ENCODE data around the gene WIPF1. TPM values are rescaled to one million over a fixed set of nuclear protein-coding genes. Genes with fewer than 3 reads are reported as not detected.

The WIPF1 gene
- polyA plus RNA-seq, 1 of the 3 experiments (the other 2 are of a cell fraction): 56.7 TPM

DNA sequence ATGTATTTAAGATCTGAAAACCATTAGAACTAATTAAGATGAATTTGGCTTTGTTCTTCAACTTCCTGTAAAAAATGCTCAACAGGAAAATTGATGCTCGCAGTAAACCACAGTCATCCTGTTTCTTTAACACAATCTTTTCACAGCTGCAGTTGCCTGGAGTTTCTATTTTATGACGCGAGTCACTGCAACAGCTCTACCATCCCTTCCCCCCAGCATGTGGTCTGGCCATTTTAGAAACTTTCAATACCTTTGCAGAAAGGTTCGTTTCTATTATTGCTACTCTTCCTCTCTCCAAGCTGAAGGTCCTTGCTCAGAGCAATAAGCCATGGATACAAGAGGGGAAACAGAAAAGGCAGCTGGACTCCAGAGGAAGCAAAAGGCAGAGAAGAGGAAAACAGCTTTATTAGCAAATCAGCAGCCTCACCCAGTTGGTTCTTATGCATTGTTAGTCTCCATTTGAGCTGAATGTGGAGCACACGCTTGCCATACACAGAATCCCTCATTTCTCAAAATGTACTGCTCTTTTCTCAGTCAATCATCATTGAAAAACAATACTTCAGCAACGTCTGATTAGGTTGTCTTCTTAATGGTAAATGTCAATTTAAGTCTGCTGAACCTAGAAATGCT is 3.9 kb downstream of the WIPF1 start:
- Histone ChIP-seq H2AFZ (ENCODE audit: low read depth) (peak overlapping the region; percentile 63; the same call in 1 of the 2 replicates), H3K9me2 (no peaks in the 10 kb centered on the region), H4K20me1 (ENCODE audit: insufficient read depth) (no peaks in the 10 kb centered on the region), H3K9ac (peak overlapping the region; percentile 37; the same call in 1 of the 2 replicates), H3K4me1 (ENCODE audit: control insufficient read depth in 1 of 2, insufficient read depth in 2 of 2, low read depth in 1 of 2, low read length in 1 of 2) (peaks cover 53 to 63% of the 10 kb centered on the region in 2 experiments), H3K79me2 (ENCODE audit: insufficient read depth) (peaks cover 36% of the 10 kb centered on the region), H3K27me3 (ENCODE audit: insufficient read depth) (no peaks in the 10 kb centered on the region), H3K36me3 (replicated peaks in 1 of 2; ENCODE audit: control insufficient read depth in 1 of 2, insufficient read depth in 2 of 2, low read length in 1 of 2) (no peaks in the 10 kb centered on the region), H3K27ac (ENCODE audit: low read depth in 2 of 2, low read length in 1 of 2) (peak overlapping the region; percentile 96 to 98), H3K9me3 (no peaks in the 10 kb centered on the region), H3K4me3 (ENCODE audit: low read depth in 2 of 2, low read length in 1 of 2) (peak overlapping the region in 1 of 2 experiments; percentile 17; a peak in 1 of 4 replicates), H3K4me2 (peak overlapping the region; percentile 65), H3F3A (replicated peaks; ENCODE audit: insufficient read depth) (peaks cover 43% of the 10 kb centered on the region)
- TF ChIP-seq MEF2A (IDR thresholded peaks at IDR 0.05; ENCODE audit: borderline replicate concordance, low read depth) (0 out of 2 replicates have a peak, but pooled peaks have one; percentile 7), EP300 (IDR thresholded peaks at IDR 0.05; ENCODE audit: borderline replicate concordance in 1 of 2, low read depth in 1 of 2, low read length in 1 of 2) (peak; percentile 20 to 62; a peak in 2 of 4 replicates), TEAD4 (IDR thresholded peaks at IDR 0.05; ENCODE audit: borderline replicate concordance, insufficient read depth) (peak; percentile 53; the same call in 1 of the 2 replicates), GATA2 (CRISPR knock-in tag; IDR thresholded peaks at IDR 0.05) (no peak), YY1 (IDR thresholded peaks at IDR 0.05; ENCODE audit: low read depth) (peak; percentile 38; the same call in 1 of the 2 replicates), NRF1 (IDR thresholded peaks at IDR 0.05; ENCODE audit: low read depth, low read length) (no peak), ELF1 (IDR thresholded peaks at IDR 0.05) (no peak), TCF12 (IDR thresholded peaks at IDR 0.05) (peak; percentile 77), FOXM1 (IDR thresholded peaks at IDR 0.05; ENCODE audit: low read depth) (no peak), NFIC (IDR thresholded peaks at IDR 0.05; ENCODE audit: borderline replicate concordance) (peak; percentile 19; the same call in 1 of the 2 replicates), CHD2 (IDR thresholded peaks at IDR 0.05; ENCODE audit: low read length, partially characterized antibody) (peak; percentile 15), FOSL2 (IDR thresholded peaks at IDR 0.05; ENCODE audit: borderline replicate concordance, low read depth) (peak; percentile 9; the same call in 1 of the 2 replicates), RXRA (IDR thresholded peaks at IDR 0.05; ENCODE audit: borderline replicate concordance, low read depth) (0 out of 2 replicates have a peak, but pooled peaks have one; percentile 20), RCOR1 (IDR thresholded peaks at IDR 0.05; ENCODE audit: low read length) (no peak), JUND (IDR thresholded peaks at IDR 0.05) (peak; percentile 42)
- TF ChIP-seq, protein P1, sequence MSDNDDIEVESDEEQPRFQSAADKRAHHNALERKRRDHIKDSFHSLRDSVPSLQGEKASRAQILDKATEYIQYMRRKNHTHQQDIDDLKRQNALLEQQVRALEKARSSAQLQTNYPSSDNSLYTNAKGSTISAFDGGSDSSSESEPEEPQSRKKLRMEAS (IDR thresholded peaks at IDR 0.05; ENCODE audit: low read depth): peak; percentile 77
- TF ChIP-seq, protein P2, sequence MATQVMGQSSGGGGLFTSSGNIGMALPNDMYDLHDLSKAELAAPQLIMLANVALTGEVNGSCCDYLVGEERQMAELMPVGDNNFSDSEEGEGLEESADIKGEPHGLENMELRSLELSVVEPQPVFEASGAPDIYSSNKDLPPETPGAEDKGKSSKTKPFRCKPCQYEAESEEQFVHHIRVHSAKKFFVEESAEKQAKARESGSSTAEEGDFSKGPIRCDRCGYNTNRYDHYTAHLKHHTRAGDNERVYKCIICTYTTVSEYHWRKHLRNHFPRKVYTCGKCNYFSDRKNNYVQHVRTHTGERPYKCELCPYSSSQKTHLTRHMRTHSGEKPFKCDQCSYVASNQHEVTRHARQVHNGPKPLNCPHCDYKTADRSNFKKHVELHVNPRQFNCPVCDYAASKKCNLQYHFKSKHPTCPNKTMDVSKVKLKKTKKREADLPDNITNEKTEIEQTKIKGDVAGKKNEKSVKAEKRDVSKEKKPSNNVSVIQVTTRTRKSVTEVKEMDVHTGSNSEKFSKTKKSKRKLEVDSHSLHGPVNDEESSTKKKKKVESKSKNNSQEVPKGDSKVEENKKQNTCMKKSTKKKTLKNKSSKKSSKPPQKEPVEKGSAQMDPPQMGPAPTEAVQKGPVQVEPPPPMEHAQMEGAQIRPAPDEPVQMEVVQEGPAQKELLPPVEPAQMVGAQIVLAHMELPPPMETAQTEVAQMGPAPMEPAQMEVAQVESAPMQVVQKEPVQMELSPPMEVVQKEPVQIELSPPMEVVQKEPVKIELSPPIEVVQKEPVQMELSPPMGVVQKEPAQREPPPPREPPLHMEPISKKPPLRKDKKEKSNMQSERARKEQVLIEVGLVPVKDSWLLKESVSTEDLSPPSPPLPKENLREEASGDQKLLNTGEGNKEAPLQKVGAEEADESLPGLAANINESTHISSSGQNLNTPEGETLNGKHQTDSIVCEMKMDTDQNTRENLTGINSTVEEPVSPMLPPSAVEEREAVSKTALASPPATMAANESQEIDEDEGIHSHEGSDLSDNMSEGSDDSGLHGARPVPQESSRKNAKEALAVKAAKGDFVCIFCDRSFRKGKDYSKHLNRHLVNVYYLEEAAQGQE (IDR thresholded peaks at IDR 0.05; ENCODE audit: low read depth, low read length): no peak
- TF ChIP-seq, protein P3, sequence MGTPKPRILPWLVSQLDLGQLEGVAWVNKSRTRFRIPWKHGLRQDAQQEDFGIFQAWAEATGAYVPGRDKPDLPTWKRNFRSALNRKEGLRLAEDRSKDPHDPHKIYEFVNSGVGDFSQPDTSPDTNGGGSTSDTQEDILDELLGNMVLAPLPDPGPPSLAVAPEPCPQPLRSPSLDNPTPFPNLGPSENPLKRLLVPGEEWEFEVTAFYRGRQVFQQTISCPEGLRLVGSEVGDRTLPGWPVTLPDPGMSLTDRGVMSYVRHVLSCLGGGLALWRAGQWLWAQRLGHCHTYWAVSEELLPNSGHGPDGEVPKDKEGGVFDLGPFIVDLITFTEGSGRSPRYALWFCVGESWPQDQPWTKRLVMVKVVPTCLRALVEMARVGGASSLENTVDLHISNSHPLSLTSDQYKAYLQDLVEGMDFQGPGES (IDR thresholded peaks at IDR 0.05; ENCODE audit: low read depth, low read length): no peak
- TF ChIP-seq, protein P4, sequence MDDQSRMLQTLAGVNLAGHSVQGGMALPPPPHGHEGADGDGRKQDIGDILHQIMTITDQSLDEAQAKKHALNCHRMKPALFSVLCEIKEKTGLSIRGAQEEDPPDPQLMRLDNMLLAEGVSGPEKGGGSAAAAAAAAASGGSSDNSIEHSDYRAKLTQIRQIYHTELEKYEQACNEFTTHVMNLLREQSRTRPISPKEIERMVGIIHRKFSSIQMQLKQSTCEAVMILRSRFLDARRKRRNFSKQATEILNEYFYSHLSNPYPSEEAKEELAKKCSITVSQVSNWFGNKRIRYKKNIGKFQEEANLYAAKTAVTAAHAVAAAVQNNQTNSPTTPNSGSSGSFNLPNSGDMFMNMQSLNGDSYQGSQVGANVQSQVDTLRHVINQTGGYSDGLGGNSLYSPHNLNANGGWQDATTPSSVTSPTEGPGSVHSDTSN (IDR thresholded peaks at IDR 0.05): peak; percentile 56
- TF ChIP-seq, protein P5, sequence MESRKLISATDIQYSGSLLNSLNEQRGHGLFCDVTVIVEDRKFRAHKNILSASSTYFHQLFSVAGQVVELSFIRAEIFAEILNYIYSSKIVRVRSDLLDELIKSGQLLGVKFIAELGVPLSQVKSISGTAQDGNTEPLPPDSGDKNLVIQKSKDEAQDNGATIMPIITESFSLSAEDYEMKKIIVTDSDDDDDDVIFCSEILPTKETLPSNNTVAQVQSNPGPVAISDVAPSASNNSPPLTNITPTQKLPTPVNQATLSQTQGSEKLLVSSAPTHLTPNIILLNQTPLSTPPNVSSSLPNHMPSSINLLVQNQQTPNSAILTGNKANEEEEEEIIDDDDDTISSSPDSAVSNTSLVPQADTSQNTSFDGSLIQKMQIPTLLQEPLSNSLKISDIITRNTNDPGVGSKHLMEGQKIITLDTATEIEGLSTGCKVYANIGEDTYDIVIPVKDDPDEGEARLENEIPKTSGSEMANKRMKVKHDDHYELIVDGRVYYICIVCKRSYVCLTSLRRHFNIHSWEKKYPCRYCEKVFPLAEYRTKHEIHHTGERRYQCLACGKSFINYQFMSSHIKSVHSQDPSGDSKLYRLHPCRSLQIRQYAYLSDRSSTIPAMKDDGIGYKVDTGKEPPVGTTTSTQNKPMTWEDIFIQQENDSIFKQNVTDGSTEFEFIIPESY (IDR thresholded peaks at IDR 0.05; ENCODE audit: borderline replicate concordance, low read depth): 0 out of 2 replicates have a peak, but pooled peaks have one; percentile 15
- CTCF ChIA-PET: interaction anchor here (0.7 to 4.5 kb wide), 5 partner anchors 10 to 101 kb away, joined by 3 to 35 read pairs (median 7); no protein-coding TSS in a partner anchor
- WGBS (ENCODE audit: low lambda C conversion rate): 26% methylated on average over 6 of the region's 6 CpGs
- POLR2A ChIA-PET: interaction anchor here (0.7 to 0.9 kb wide), 2 partner anchors 10 to 89 kb away, joined by 3 read pairs; no protein-coding TSS in a partner anchor
- DNase-seq: no peak
